Muscle layer of duodenum (tissue), 2 donors: Measurements from ENCODE around the gene TMEM229A.
"Not testable (repeated sequence)": the region's sequence is repeated elsewhere in the genome, so short reads cannot be mapped to it uniquely, and the experiment has no call there.

Experiments used
- H3K27ac ChIP-seq: one replicate; pipeline ENCODE4 v1.7.0; 2013; ENCODE audit warnings: mild to moderate bottlenecking, low read length
- H3K27me3 ChIP-seq: one replicate; pipeline ENCODE4 v1.7.0; 2013; ENCODE audit warnings: low read depth, mild to moderate bottlenecking, control low read depth, low read length
- H3K36me3 ChIP-seq, 2 donors: one replicate each; pipeline ENCODE4 v1.7.0; 2013; ENCODE audit warnings: low read length in 2 of 2, control low read depth in 1 of 2, mild to moderate bottlenecking in 1 of 2; ENCODE audit not compliant: insufficient read depth in 2 of 2, control insufficient read depth in 1 of 2
- H3K4me1 ChIP-seq, 2 donors: one replicate each; pipeline ENCODE4 v1.7.0; 2013; ENCODE audit warnings: low read length in 2 of 2, mild to moderate bottlenecking in 2 of 2, control low read depth in 1 of 2, moderate library complexity in 1 of 2; ENCODE audit not compliant: insufficient read depth in 2 of 2, control insufficient read depth in 1 of 2
- H3K4me3 ChIP-seq, 2 donors: one replicate each; pipeline ENCODE4 v1.7.0; 2013; ENCODE audit warnings: low read length in 2 of 2, low read depth in 1 of 2, mild to moderate bottlenecking in 1 of 2
- H3K9me3 ChIP-seq, 2 donors: one replicate each; pipeline ENCODE4 v1.7.0; 2013; ENCODE audit warnings: low read length in 2 of 2, control low read depth in 1 of 2, mild to moderate bottlenecking in 1 of 2; ENCODE audit not compliant: control insufficient read depth in 1 of 2
- donor health status: healthy.

The TMEM229A gene

DNA sequence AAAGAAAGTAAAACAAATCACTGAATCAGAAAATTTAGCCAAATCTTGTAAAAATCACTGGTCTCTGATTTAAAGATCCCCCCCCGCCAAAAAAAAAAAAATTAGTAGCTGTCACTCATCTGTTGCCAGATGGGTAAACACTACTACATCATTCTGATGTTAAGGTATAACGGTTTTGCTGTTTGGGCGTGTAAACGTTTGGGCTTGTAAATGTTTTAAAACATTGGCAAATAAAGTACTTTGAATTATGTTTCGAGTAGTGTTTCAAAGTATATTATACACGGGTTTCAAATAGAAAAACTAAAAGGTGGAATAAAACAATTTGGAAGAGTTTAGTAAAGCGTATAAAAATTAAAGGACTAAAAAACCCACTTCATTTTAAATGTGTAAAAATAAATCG is 1.5 kb downstream of the TMEM229A start:
- Histone ChIP-seq H3K27me3 (peaks cover 10% of the 10 kb centered on the region), H3K4me3 (peak overlapping the region; percentile 61 to 79), H3K9me3 (no peaks in the 10 kb centered on the region)

DNA sequence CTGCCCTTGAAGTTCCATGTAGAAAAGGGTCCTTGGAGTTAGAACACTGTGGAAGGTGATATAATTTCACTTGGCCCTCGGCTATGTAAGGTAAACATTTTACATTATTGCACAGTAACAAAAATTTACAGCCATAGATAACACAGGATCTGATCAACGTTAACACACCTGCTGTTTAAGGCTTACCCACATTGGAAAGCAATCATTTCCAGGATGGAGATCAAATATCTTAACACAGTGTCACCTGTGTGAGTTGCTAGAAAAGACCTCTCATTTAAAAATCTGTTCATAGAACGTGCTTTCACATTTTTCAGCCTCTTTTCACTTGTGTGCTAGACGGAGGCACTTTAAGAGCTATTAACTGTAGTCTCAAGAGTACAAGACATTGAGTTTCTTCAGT is 1.9 kb downstream of the TMEM229A start:
- Histone ChIP-seq H3K27me3 (peaks cover 10% of the 10 kb centered on the region), H3K27ac (no peak overlapping the region), H3K9me3 (no peaks in the 10 kb centered on the region), H3K36me3 (no peaks in the 10 kb centered on the region), H3K4me1 (peaks cover 0 to 12% of the 10 kb centered on the region in 2 donors), H3K4me3 (no peak overlapping the region)

More for the DNA sequence above, 1.5 kb downstream of the TMEM229A start:
- Histone ChIP-seq H3K4me1 (peaks cover 0 to 12% of the 10 kb centered on the region in 2 donors), H3K27ac (no peak overlapping the region), H3K36me3 (no peaks in the 10 kb centered on the region)

GRCh38 chr7:124029396-124030188 is 3.3 kb downstream of the TMEM229A start:
- Histone ChIP-seq H3K4me1 (peaks cover 0 to 12% of the 10 kb centered on the region in 2 donors), H3K27me3 (peaks cover 10% of the 10 kb centered on the region), H3K9me3 (no peaks in the 10 kb centered on the region), H3K27ac (no peak overlapping the region), H3K36me3 (no peaks in the 10 kb centered on the region), H3K4me3 (no peak overlapping the region)

GRCh38 chr7:124027236-124027635 is 5.6 kb downstream of the TMEM229A start:
- Histone ChIP-seq H3K9me3 (no peaks in the 10 kb centered on the region), H3K27me3 (peaks cover 10% of the 10 kb centered on the region), H3K36me3 (no peaks in the 10 kb centered on the region), H3K27ac (no peak overlapping the region), H3K4me3 (no peak overlapping the region), H3K4me1 (peaks cover 0 to 7% of the 10 kb centered on the region in 2 donors)

- H3K27me3 ChIP-seq, H3K36me3 ChIP-seq, H3K4me3 ChIP-seq, H3K27ac ChIP-seq, H3K4me1 ChIP-seq, H3K9me3 ChIP-seq: not testable (repeated sequence)
Observed at GRCh38 chr7:124024329-124024728, 8.5 kb downstream of the TMEM229A start.

GRCh38 chr7:124022551-124022950 is 10.3 kb downstream of the TMEM229A start:
- H3K27me3 ChIP-seq: no peaks in the 10 kb centered on the region
- H3K4me3 ChIP-seq: no peak overlapping the region
- H3K27ac ChIP-seq: no peak overlapping the region
- H3K36me3 ChIP-seq: no peaks in the 10 kb centered on the region
- no peaks in the 10 kb centered on the region for H3K9me3 ChIP-seq
- H3K4me1 ChIP-seq: no peaks in the 10 kb centered on the region

- Histone ChIP-seq H3K9me3 (no peaks in the 10 kb centered on the region), H3K36me3 (no peaks in the 10 kb centered on the region), H3K4me1 (no peaks in the 10 kb centered on the region), H3K27me3 (no peaks in the 10 kb centered on the region), H3K4me3 (no peak overlapping the region), H3K27ac (no peak overlapping the region)
Observed at GRCh38 chr7:124020060-124020459, 12.8 kb downstream of the TMEM229A start.

- Histone ChIP-seq H3K27me3 (no peaks in the 10 kb centered on the region), H3K36me3 (no peaks in the 10 kb centered on the region), H3K27ac (no peak overlapping the region), H3K4me1 (no peaks in the 10 kb centered on the region), H3K4me3 (no peak overlapping the region), H3K9me3 (no peaks in the 10 kb centered on the region)
Observed at GRCh38 chr7:124013306-124013705, 19.6 kb downstream of the TMEM229A start.

- H3K9me3 ChIP-seq: no peaks in the 10 kb centered on the region
- H3K27ac ChIP-seq: no peak overlapping the region
- no peak overlapping the region for H3K4me3 ChIP-seq
Observed at GRCh38 chr7:124012864-124013263, 20.0 kb downstream of the TMEM229A start.

DNA sequence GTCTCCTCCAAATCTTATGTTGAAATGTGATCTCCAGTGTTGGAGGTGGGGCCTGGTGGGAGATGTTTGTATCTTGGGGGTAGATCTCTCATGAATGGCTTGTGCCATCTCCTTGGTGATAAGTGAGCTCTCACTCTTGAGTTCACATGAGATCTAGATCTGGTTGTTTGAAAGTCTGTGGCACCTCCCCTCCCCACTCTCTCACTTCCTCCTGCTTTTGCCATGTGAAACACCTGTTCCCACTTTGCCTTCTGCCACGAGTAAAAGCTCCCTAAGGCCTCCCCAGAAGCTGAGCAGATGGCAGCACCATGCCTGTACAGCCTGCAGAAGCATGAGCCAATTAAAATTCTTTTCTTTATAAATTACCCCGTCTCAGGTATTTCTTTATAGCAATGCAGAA is 23.5 kb downstream of the TMEM229A start:
- Histone ChIP-seq H3K9me3 (no peaks in the 10 kb centered on the region), H3K4me1 (no peaks in the 10 kb centered on the region), H3K4me3 (no peak overlapping the region), H3K27ac (no peak overlapping the region), H3K36me3 (no peaks in the 10 kb centered on the region), H3K27me3 (no peaks in the 10 kb centered on the region)

More at GRCh38 chr7:124012864-124013263, 20.0 kb downstream of the TMEM229A start:
- H3K36me3 ChIP-seq: no peaks in the 10 kb centered on the region
- no peaks in the 10 kb centered on the region for H3K4me1 ChIP-seq
- H3K27me3 ChIP-seq: no peaks in the 10 kb centered on the region

DNA sequence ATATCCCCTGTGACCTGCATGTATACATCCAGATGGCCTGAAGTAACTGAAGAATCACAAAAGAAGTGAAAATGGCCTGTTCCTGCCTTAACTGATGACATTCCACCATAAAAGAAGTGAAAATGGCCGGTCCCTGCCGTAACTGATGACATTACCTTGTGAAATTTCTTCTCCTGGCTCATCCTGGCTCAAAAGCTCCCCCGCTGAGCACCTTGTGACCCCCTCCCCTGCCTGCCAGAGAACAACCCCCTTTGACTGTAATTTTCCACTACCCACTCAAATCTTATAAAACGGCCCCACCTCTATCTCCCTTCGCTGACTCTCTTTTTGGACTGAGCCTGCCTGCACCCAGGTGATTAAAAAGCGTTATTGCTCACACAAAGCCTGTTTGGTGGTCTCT is 24.6 kb downstream of the TMEM229A start:
- not testable (repeated sequence) for H3K4me1 ChIP-seq, H3K4me3 ChIP-seq, H3K27me3 ChIP-seq, H3K27ac ChIP-seq, H3K36me3 ChIP-seq, H3K9me3 ChIP-seq

GRCh38 chr7:123999703-124000102 is 33.2 kb downstream of the TMEM229A start:
- no peaks in the 10 kb centered on the region for H3K27me3 ChIP-seq
- H3K9me3 ChIP-seq: peaks cover 0 to 6% of the 10 kb centered on the region in 2 donors
- no peak overlapping the region for H3K27ac ChIP-seq
- no peaks in the 10 kb centered on the region for H3K4me1 ChIP-seq
- H3K4me3 ChIP-seq: no peak overlapping the region
- H3K36me3 ChIP-seq: no peaks in the 10 kb centered on the region
